ENCODE measurements around the gene SUMO3.

SUMO3 gene

GRCh38 chr21:44778094-44778493 lies 39.8 kb downstream of the SUMO3 start:
- no peak for DNase-seq

- no peak for DNase-seq
These were observed 42.9 kb downstream of the SUMO3 start for GRCh38 chr21:44774972-44775371.

- DNase-seq, result peak; percentile 81
These were observed 44.5 kb downstream of the SUMO3 start for GRCh38 chr21:44773291-44773932.

- DNase-seq, result no peak
These were observed 45.9 kb downstream of the SUMO3 start for GRCh38 chr21:44771896-44772525.

GRCh38 chr21:44767834-44768831 lies 49.7 kb downstream of the SUMO3 start:
- DNase-seq, result no peak

- DNase-seq, result no peak
These were observed 51.0 kb downstream of the SUMO3 start for GRCh38 chr21:44766818-44767354.

- DNase-seq, result no peak
These were observed 51.6 kb downstream of the SUMO3 start for GRCh38 chr21:44766014-44766817.

- DNase-seq, result no peak
These were observed 52.4 kb downstream of the SUMO3 start for GRCh38 chr21:44765231-44766013.

- no peak for DNase-seq
These were observed 53.3 kb downstream of the SUMO3 start for GRCh38 chr21:44764319-44765230.

- no peak for DNase-seq
These were observed 54.2 kb downstream of the SUMO3 start for GRCh38 chr21:44763451-44764318.

- DNase-seq, result no peak
These were observed 54.8 kb downstream of the SUMO3 start for GRCh38 chr21:44763050-44763378.

GRCh38 chr21:44762221-44763049 lies 55.4 kb downstream of the SUMO3 start:
- DNase-seq, result no peak

GRCh38 chr21:44761747-44762208 lies 56.1 kb downstream of the SUMO3 start:
- no peak for DNase-seq

GRCh38 chr21:44761011-44761729 lies 56.7 kb downstream of the SUMO3 start:
- no peak for DNase-seq

GRCh38 chr21:44760376-44760775 lies 57.5 kb downstream of the SUMO3 start:
- DNase-seq, result no peak

- DNase-seq, result no peak
These were observed 58.1 kb downstream of the SUMO3 start for GRCh38 chr21:44759628-44760285.

Data from NCI-H1694 (cell line).